UCSD-AML1 (cell line): ENCODE results near the gene NFKBIE.

ENCODE experiments used
- DNase-seq: peaks from one replicate; lab custom pipeline; 2025; ENCODE audit not compliant: unreplicated experiment; lab: John Stamatoyannopoulos, UW

Gene NFKBIE

DNA sequence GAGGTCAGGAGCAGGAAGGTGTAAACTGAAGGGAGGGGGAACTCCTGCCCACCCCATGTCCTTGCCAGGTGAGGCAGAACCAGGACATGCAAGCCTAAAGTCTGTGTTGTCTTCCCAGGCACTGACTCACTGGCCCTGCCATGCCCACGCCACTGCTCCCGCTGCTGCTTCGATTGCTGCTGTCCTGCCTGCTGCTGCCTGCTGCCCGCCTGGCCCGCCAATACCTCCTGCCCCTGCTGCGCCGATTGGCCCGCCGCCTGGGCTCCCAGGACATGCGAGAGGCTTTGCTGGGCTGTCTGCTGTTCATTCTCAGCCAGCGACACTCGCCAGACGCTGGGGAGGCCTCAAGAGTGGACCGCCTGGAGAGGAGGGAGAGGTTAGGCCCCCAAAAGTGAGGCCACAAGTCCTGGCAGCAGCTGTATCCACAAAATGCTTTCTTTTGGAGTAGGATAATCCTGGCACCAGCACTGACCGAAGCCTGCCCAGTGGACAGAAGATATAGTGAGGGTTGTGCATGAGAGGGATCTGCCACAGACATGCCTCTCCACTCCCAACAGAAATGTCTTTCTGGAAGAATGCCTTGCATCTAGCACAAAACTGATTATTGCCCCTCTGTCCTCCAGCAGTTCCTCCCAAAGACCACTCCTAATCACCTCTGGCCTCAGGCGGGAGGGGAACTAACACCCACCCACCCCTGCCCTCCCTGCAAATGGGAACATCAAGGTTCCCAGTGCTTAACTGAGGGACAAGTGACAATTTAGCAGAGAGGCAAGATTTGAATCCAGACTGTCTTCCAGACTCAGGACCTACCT lies 47.8 kb downstream of the NFKBIE start:
- DNase-seq: no peak

GRCh38 chr6:44216677-44217331 lies 48.5 kb downstream of the NFKBIE start, which contains the start of gene MYMX:
Gene MYMX (plus strand): TSS chr6:44216926. CDS start chr6:44217472, 546 bp downstream.
- DNase-seq: no peak

DNA sequence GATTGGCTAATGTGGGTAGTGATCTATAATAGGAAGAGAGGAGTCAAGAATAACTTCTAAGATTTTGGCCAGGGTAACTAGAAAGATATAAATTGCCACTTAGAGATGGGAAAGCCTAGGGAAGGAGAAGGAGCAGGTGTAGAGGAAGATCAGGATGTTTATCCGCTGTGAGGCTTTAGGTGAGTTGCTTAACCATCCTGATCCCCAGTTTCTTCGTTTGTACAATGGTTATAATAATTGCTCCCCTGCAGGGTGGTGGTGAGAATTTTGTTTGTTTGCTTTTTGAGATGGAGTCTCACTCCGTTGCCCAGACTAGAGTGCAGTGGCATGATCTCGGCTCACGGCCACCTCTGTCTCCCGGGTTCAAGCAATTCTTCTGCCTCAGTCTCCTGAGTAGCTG lies 51.0 kb downstream of the NFKBIE start:
- no peak for DNase-seq

- no peak for DNase-seq
Measured at GRCh38 chr6:44211284-44211683, 54.1 kb downstream of the NFKBIE start.
